IPS-20b (cell line): ENCODE results near the gene CCDC154.

Experiments used
- H3K27ac ChIP-seq: one replicate; pipeline ENCODE4 v1.5.1; 2013; ENCODE audit warnings: low read length
- H3K27me3 ChIP-seq: 2 replicates; pipeline ENCODE4 v1.6.1; 2013; ENCODE audit warnings: mild to moderate bottlenecking, low read length, inconsistent platforms; ENCODE audit not compliant: insufficient read depth
- H3K36me3 ChIP-seq: 2 replicates; pipeline ENCODE4 v1.6.1; 2013; ENCODE audit warnings: low read depth, mild to moderate bottlenecking, inconsistent platforms, low read length, moderate library complexity; ENCODE audit not compliant: insufficient read depth
- H3K4me1 ChIP-seq: 2 replicates; pipeline ENCODE4 v1.6.1; 2013; ENCODE audit warnings: mild to moderate bottlenecking, control low read depth, inconsistent platforms, low read length, moderate library complexity; ENCODE audit not compliant: insufficient read depth
- H3K4me3 ChIP-seq: 2 replicates; pipeline ENCODE4 v1.5.1; 2013; ENCODE audit warnings: mild to moderate bottlenecking, low read length, inconsistent platforms
- H3K9ac ChIP-seq: 2 replicates; pipeline ENCODE4 v1.6.1; 2013; ENCODE audit warnings: low read depth, mild to moderate bottlenecking, inconsistent platforms, low read length, moderate library complexity
- H3K9me3 ChIP-seq: 2 replicates; pipeline ENCODE4 v1.6.1; 2013; ENCODE audit warnings: mild to moderate bottlenecking, low read depth, low read length, inconsistent platforms; ENCODE audit not compliant: insufficient read depth

The CCDC154 gene

GRCh38 chr16:1443980-1444729 is at the start of gene CCDC154:
Gene CCDC154, minus strand, starts transcription at chr16:1444556. Its CDS starts 234 bp downstream, at chr16:1444322.
- Histone ChIP-seq H3K4me3 (no peak within 1 kb of the TSS), H3K4me1 (no peaks in the 10 kb centered on the region), H3K36me3 (peaks cover 6% of the 10 kb centered on the region; the same call in 1 of the 2 replicates), H3K9me3 (no peaks in the 10 kb centered on the region), H3K27me3 (no peaks in the 10 kb centered on the region), H3K27ac (no peak within 1 kb of the TSS), H3K9ac (no peak within 1 kb of the TSS)

GRCh38 chr16:1493746-1494094 is 49.4 kb upstream of the CCDC154 start:
- peak overlapping the region; percentile 87 for H3K9ac ChIP-seq
- no peaks in the 10 kb centered on the region for H3K27me3 ChIP-seq
- H3K4me1 ChIP-seq: peaks cover 4% of the 10 kb centered on the region; the same call in 1 of the 2 replicates
- H3K36me3 ChIP-seq: peaks cover 28% of the 10 kb centered on the region
- H3K27ac ChIP-seq: peak overlapping the region; percentile 65
- H3K9me3 ChIP-seq: no peaks in the 10 kb centered on the region
- peak overlapping the region; percentile 84 for H3K4me3 ChIP-seq

- peak within 1 kb of the TSS; percentile 87 for H3K9ac ChIP-seq
- H3K9me3 ChIP-seq: no peaks in the 10 kb centered on the region
- peaks cover 4% of the 10 kb centered on the region; the same call in 1 of the 2 replicates for H3K4me1 ChIP-seq
- peaks cover 28% of the 10 kb centered on the region for H3K36me3 ChIP-seq
- no peaks in the 10 kb centered on the region for H3K27me3 ChIP-seq
- peak within 1 kb of the TSS; percentile 84 for H3K4me3 ChIP-seq
- peak within 1 kb of the TSS; percentile 65 for H3K27ac ChIP-seq
These were observed 48.8 kb upstream of the CCDC154 start, which contains the start of gene TELO2 for GRCh38 chr16:1492923-1493745. Gene TELO2, plus strand, starts transcription at chr16:1493360. Its CDS starts 922 bp downstream, at chr16:1494282.

- H3K9me3 ChIP-seq: no peaks in the 10 kb centered on the region
- H3K4me1 ChIP-seq: peaks cover 4% of the 10 kb centered on the region; the same call in 1 of the 2 replicates
- H3K9ac ChIP-seq: peak overlapping the region; percentile 87; the same call in 1 of the 2 replicates
- no peak overlapping the region for H3K27ac ChIP-seq
- H3K4me3 ChIP-seq: peak overlapping the region; percentile 84
- no peaks in the 10 kb centered on the region for H3K27me3 ChIP-seq
- peaks cover 20% of the 10 kb centered on the region for H3K36me3 ChIP-seq
These were observed 47.9 kb upstream of the CCDC154 start for GRCh38 chr16:1492082-1492922.

- no peaks in the 10 kb centered on the region for H3K27me3 ChIP-seq
- no peak overlapping the region for H3K27ac ChIP-seq
- H3K9me3 ChIP-seq: no peaks in the 10 kb centered on the region
- no peak overlapping the region for H3K9ac ChIP-seq
- H3K4me1 ChIP-seq: peaks cover 4% of the 10 kb centered on the region; the same call in 1 of the 2 replicates
- no peak overlapping the region for H3K4me3 ChIP-seq
- H3K36me3 ChIP-seq: peaks cover 10% of the 10 kb centered on the region
These were observed 47.0 kb upstream of the CCDC154 start for GRCh38 chr16:1491327-1491726.

GRCh38 chr16:1489077-1489476 is 44.7 kb upstream of the CCDC154 start:
- Histone ChIP-seq H3K36me3 (no peaks in the 10 kb centered on the region), H3K9me3 (no peaks in the 10 kb centered on the region), H3K27me3 (peaks cover 2% of the 10 kb centered on the region; the same call in 1 of the 2 replicates), H3K9ac (no peak overlapping the region), H3K27ac (no peak overlapping the region), H3K4me3 (no peak overlapping the region), H3K4me1 (peaks cover 4% of the 10 kb centered on the region; the same call in 1 of the 2 replicates)

GRCh38 chr16:1488619-1489018 is 44.3 kb upstream of the CCDC154 start, which contains the start of gene PTX4:
Gene PTX4, minus strand, starts transcription at chr16:1488944. Its CDS starts 35 bp downstream, at chr16:1488909.
- H3K9ac ChIP-seq: no peak within 1 kb of the TSS

GRCh38 chr16:1488054-1488601 is 43.8 kb upstream of the CCDC154 start:
- Histone ChIP-seq H3K27ac (no peak overlapping the region), H3K9me3 (no peaks in the 10 kb centered on the region), H3K36me3 (no peaks in the 10 kb centered on the region), H3K9ac (no peak overlapping the region), H3K4me3 (no peak overlapping the region), H3K27me3 (peaks cover 10% of the 10 kb centered on the region), H3K4me1 (peaks cover 4% of the 10 kb centered on the region; the same call in 1 of the 2 replicates)

More at GRCh38 chr16:1488619-1489018, 44.3 kb upstream of the CCDC154 start, which contains the start of gene PTX4:
- Histone ChIP-seq H3K9me3 (no peaks in the 10 kb centered on the region), H3K27ac (no peak within 1 kb of the TSS), H3K36me3 (no peaks in the 10 kb centered on the region), H3K4me1 (peaks cover 4% of the 10 kb centered on the region; the same call in 1 of the 2 replicates), H3K27me3 (peaks cover 7% of the 10 kb centered on the region), H3K4me3 (no peak within 1 kb of the TSS)

- no peak overlapping the region for H3K27ac ChIP-seq
- H3K4me3 ChIP-seq: no peak overlapping the region
- no peaks in the 10 kb centered on the region for H3K36me3 ChIP-seq
These were observed 43.2 kb upstream of the CCDC154 start for GRCh38 chr16:1487395-1488053.

GRCh38 chr16:1486551-1487390 is 42.4 kb upstream of the CCDC154 start:
- Histone ChIP-seq H3K4me3 (no peak overlapping the region), H3K9me3 (no peaks in the 10 kb centered on the region), H3K27ac (no peak overlapping the region), H3K36me3 (no peaks in the 10 kb centered on the region), H3K4me1 (no peaks in the 10 kb centered on the region), H3K27me3 (peaks cover 10% of the 10 kb centered on the region), H3K9ac (no peak overlapping the region)

More at GRCh38 chr16:1487395-1488053, 43.2 kb upstream of the CCDC154 start:
- no peaks in the 10 kb centered on the region for H3K9me3 ChIP-seq
- H3K27me3 ChIP-seq: peaks cover 10% of the 10 kb centered on the region
- peaks cover under 1% of the 10 kb centered on the region; the same call in 1 of the 2 replicates for H3K4me1 ChIP-seq
- H3K9ac ChIP-seq: no peak overlapping the region
